Stomach (tissue), 9 donors: Measurements from ENCODE around the gene PPP3R2. TPM values are rescaled to one million over a fixed set of nuclear protein-coding genes. Genes with fewer than 3 reads are reported as not detected.

Experiments used
- DNase-seq, 2 donors: peaks; one replicate each; pipeline versions ENCODE4 v3.0.0 to v3.0.0-alpha.2; 2013 to 2019
- H3K27ac ChIP-seq, 5 donors: fragments of 200-600 bp in 4 of 5; sonication (generic) in 4 of 5; one replicate each; pipeline ENCODE4 v1.5.1; 2013 to 2019; ENCODE audit warnings: mild to moderate bottlenecking in 1 of 5, moderate library complexity in 1 of 5
- H3K27me3 ChIP-seq, 3 donors: fragments of 200-600 bp; sonication (generic); one replicate each; pipeline ENCODE4 v1.5.1; 2017 to 2019; ENCODE audit warnings: mixed run types in 1 of 3
- H3K36me3 ChIP-seq, 4 donors: fragments of 200-600 bp; sonication (generic); 1 replicate in 3 of 4; 2 replicates in 1 of 4; pipeline ENCODE4 v1.5.1; 2016 to 2019
- H3K4me1 ChIP-seq, 4 donors: fragments of 200-600 bp; sonication (generic); one replicate each; pipeline ENCODE4 v1.5.1; 2016 to 2019
- H3K4me3 ChIP-seq, 4 donors: fragments of 200-600 bp; sonication (generic) in 3 of 4; one replicate each; pipeline ENCODE4 v1.5.1; 2016 to 2019; ENCODE audit warnings: mild to moderate bottlenecking in 1 of 4
- H3K9me3 ChIP-seq, 4 donors: fragments of 200-600 bp; sonication (generic); one replicate each; pipeline ENCODE4 v1.5.1; 2016 to 2019
- EP300 ChIP-seq: sonication (generic); formaldehyde crosslinking; IDR thresholded peaks from one replicate; pipeline ENCODE4 v1.6.1; 2017; ENCODE audit warnings: antibody characterized with exemption
- POLR2A ChIP-seq, 4 donors: fragments of 450-650 bp; IDR thresholded peaks; one replicate each; pipeline ENCODE4 v1.6.1; 2016; ENCODE audit warnings: antibody characterized with exemption in 4 of 4, control low read depth in 2 of 4, mild to moderate bottlenecking in 1 of 4, moderate library complexity in 1 of 4
- POLR2AphosphoS5 ChIP-seq, 3 donors: sonication (generic); formaldehyde crosslinking; IDR thresholded peaks; one replicate each; pipeline ENCODE4 v1.6.1; 2016; ENCODE audit warnings: antibody characterized with exemption in 3 of 3
- WGBS, 5 donors: extraction: QIAGEN DNeasy Blood & Tissue Kit in 3 of 5; methylation state at CpG; one replicate each; pipeline versions ENCODE4 v1.1.5 to v1.1.7; 2013 to 2018; 5-methylcytosine and 5-hydroxymethylcytosine counted together
- intact Hi-C: fragments of 100-400 bp; cut with DNase I; formaldehyde crosslinking; loops from one replicate; pipeline ENCODE4 v1.15.1; 2023; ENCODE audit warnings: low total_unique reads
- polyA plus RNA-seq, 3 donors: library from polyadenylated mRNA; stranded (reverse); fragments of 200-250 nt; gene quantifications; one replicate each; pipeline ENCODE4 v1.2.3, GENCODE V29; 2013
- total RNA-seq, 5 donors: library from RNA; depleted of rRNA; stranded (reverse); fragments of >200 nt; gene quantifications; one replicate each; pipeline versions ENCODE4 v1.1.0 to v1.2.3, GENCODE V29; 2014 to 2016
- TF ChIP-seq, protein P1 (sequence below), 7 experiments: fragments of 450-650 bp in 4 of 7; fragments of 200-600 bp in 3 of 7; sonication (generic) in 3 of 7; IDR thresholded peaks; one replicate each; pipeline ENCODE4 v1.5.1; 2016 to 2019; ENCODE audit warnings: antibody characterized with exemption in 7 of 7, control low read depth in 2 of 7, mild to moderate bottlenecking in 1 of 7
- donor health status: healthy with polysubstance abuse.
- donor health status: Bipolar disorder and iron deficiency.
- donor health status: healthy.

Gene PPP3R2
- total and polyA plus RNA-seq, 8 donors: not detected

- Histone ChIP-seq H3K9me3 (no peaks in the 10 kb centered on the region), H3K4me1 (no peaks in the 10 kb centered on the region), H3K36me3 (no peaks in the 10 kb centered on the region), H3K27ac (no peak overlapping the region), H3K27me3 (no peaks in the 10 kb centered on the region), H3K4me3 (no peak overlapping the region)
- WGBS, 5 donors: 73 to 82% (median 76%) methylated on average over 4 of the region's 4 CpGs
- peak in 1 of 2 donors; percentile 29 for DNase-seq
- TF ChIP-seq POLR2A (IDR thresholded peaks at IDR 0.05) (no peak), EP300 (no peak), POLR2AphosphoS5 (IDR thresholded peaks at IDR 0.05) (no peak)
- TF ChIP-seq, protein P1, sequence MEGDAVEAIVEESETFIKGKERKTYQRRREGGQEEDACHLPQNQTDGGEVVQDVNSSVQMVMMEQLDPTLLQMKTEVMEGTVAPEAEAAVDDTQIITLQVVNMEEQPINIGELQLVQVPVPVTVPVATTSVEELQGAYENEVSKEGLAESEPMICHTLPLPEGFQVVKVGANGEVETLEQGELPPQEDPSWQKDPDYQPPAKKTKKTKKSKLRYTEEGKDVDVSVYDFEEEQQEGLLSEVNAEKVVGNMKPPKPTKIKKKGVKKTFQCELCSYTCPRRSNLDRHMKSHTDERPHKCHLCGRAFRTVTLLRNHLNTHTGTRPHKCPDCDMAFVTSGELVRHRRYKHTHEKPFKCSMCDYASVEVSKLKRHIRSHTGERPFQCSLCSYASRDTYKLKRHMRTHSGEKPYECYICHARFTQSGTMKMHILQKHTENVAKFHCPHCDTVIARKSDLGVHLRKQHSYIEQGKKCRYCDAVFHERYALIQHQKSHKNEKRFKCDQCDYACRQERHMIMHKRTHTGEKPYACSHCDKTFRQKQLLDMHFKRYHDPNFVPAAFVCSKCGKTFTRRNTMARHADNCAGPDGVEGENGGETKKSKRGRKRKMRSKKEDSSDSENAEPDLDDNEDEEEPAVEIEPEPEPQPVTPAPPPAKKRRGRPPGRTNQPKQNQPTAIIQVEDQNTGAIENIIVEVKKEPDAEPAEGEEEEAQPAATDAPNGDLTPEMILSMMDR (IDR thresholded peaks at IDR 0.05): no peak
- intact Hi-C loops: no loop called here
Measured at GRCh38 chr9:101628173-101628572, 33.4 kb upstream of the PPP3R2 start.

- DNase-seq: no peak
- 67 to 84% (median 75%) methylated on average over 1 of the region's 1 CpG for WGBS, 5 donors
- H3K9me3 ChIP-seq: no peaks in the 10 kb centered on the region
- no peaks in the 10 kb centered on the region for H3K36me3 ChIP-seq
- no peaks in the 10 kb centered on the region for H3K27me3 ChIP-seq
- TF ChIP-seq, protein P1 (IDR thresholded peaks at IDR 0.05): no peak
- TF ChIP-seq EP300 (no peak), POLR2AphosphoS5 (IDR thresholded peaks at IDR 0.05) (no peak), POLR2A (IDR thresholded peaks at IDR 0.05) (no peak)
- H3K27ac ChIP-seq: no peak overlapping the region
- no peak overlapping the region for H3K4me3 ChIP-seq
- no peaks in the 10 kb centered on the region for H3K4me1 ChIP-seq
- intact Hi-C loops: no loop called here
Measured at GRCh38 chr9:101626295-101626694, 31.5 kb upstream of the PPP3R2 start.

DNA sequence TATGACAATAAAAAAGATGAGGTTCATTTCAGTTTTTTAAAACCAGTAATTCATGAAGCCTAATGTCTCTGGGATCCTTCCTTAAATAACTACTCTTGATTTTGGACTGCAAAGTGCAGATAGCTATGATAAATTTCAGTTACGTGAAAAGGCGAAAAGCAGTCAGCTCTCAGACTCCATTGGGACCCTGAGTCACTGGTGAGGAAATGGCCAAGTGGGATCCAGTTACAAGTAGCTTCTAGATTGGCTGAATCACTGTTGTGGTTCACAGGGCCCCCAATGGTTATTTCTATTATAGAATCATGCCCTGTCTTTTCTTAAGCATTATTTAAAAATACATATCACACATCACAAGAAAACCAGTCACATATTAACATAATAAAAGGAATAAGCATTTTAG is 31.1 kb upstream of the PPP3R2 start:
- 91 to 94% (median 93%) methylated on average over 2 of the region's 2 CpGs for WGBS, 5 donors
- H3K36me3 ChIP-seq: no peaks in the 10 kb centered on the region
- H3K4me1 ChIP-seq: no peaks in the 10 kb centered on the region
- H3K27me3 ChIP-seq: no peaks in the 10 kb centered on the region
- H3K9me3 ChIP-seq: no peaks in the 10 kb centered on the region
- no peak overlapping the region for H3K27ac ChIP-seq
- TF ChIP-seq EP300: no peak
- no peak for TF ChIP-seq POLR2A (IDR thresholded peaks at IDR 0.05)
- TF ChIP-seq, protein P1 (IDR thresholded peaks at IDR 0.05): no peak
- no peak for TF ChIP-seq POLR2AphosphoS5 (IDR thresholded peaks at IDR 0.05)
- intact Hi-C loops: no loop called here
- DNase-seq: no peak
- H3K4me3 ChIP-seq: no peak overlapping the region

DNA sequence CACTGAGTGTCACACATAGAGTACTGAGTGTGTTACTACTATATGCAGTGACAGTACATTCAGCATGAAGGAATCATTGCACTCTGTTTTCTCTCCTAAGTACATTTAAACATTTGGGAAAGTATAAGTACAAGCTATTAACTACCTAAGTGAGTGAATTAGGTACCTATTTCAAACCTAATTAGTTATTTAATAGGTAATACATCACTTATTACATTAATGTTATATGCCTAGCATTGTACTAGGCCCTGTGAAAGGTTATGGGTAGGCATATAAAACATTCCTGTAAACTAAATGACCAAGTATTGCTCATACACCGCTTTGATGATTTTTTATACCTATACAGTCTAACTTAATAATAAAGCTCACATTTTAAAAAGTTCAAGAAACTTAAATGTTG is 25.7 kb upstream of the PPP3R2 start:
- Histone ChIP-seq H3K36me3 (no peaks in the 10 kb centered on the region), H3K4me3 (no peak overlapping the region), H3K4me1 (no peaks in the 10 kb centered on the region), H3K9me3 (no peaks in the 10 kb centered on the region), H3K27ac (no peak overlapping the region), H3K27me3 (no peaks in the 10 kb centered on the region)
- 91 to 96% (median 93%) methylated on average over 1 of the region's 1 CpG for WGBS, 5 donors
- intact Hi-C loops: no loop called here
- no peak for TF ChIP-seq POLR2A (IDR thresholded peaks at IDR 0.05)
- no peak for TF ChIP-seq POLR2AphosphoS5 (IDR thresholded peaks at IDR 0.05)
- TF ChIP-seq, protein P1 (IDR thresholded peaks at IDR 0.05): no peak
- no peak for TF ChIP-seq EP300
- DNase-seq: no peak
